GM18907 (cell line): Measurements from ENCODE around the gene MEX3B.
"Not testable (repeated sequence)": the region's sequence is repeated elsewhere in the genome, so short reads cannot be mapped to it uniquely, and the experiment has no call there.

Experiments used
- ATAC-seq: cut with Tn5 transposase; IDR thresholded peaks from one replicate; pipeline ENCODE4 v1.9.1; 2021; ENCODE audit warnings: mild to moderate bottlenecking, moderate library complexity; ENCODE audit not compliant: unreplicated experiment

The MEX3B gene

DNA sequence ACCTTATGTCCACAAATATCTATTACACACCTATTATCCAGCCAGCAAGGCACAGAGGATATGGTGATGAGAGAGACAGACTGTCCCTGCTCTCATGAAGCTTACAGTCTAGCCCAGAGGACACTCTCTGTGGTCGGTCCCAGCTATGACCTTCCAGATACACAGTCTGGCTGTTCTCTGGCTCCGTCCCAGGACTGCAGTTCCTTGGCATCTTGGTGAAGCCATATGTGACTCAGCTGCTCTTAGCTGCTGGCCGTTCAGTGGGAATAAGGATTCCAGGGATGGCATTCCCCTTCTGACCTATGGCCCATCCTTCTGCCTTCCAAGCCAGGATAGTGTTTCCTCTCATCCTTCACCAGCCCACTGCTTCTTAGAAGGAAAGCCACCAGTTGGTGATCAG, 30.8 kb downstream of the MEX3B start:
- no peak for ATAC-seq

GRCh38 chr15:82012908-82013307, 32.9 kb downstream of the MEX3B start:
- no peak for ATAC-seq

DNA sequence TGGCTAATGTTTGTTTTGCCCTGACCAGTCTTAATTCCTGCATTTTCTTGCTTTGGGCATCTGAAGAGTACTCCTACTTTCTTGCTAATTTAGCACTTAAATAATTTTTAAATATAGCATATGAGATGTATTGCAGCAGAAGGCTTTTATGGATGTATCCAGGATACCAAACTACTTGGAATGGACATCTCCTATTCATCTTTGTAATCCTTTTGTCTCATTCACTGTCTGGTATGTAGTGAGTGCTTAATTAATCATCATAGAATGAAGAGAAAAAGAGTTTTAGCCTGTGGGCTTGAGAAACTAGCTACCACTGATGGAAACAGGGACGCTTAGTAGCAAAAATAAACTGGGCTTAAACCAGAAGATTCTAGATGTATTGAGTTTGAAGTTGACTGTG, 40.6 kb downstream of the MEX3B start:
- ATAC-seq, result no peak

- no peak for ATAC-seq
Observed at GRCh38 chr15:82003916-82004315, 41.9 kb downstream of the MEX3B start.

DNA sequence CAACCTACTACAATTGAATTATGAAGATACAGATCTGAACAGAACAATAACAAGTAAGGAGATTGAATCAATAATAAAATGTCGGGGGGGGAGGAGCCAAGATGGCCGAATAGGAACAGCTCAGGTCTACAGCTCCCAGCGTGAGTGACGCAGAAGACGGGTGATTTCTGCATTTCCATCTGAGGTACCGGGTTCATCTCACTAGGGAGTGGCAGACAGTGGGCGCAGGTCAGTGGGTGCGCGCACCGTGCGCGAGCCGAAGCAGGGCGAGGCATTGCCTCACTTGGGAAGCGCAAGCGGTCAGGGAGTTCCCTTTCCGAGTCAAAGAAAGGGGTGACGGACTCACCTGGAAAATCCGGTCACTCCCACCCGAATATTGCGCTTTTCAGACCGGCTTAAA, 50.7 kb downstream of the MEX3B start:
- not testable (repeated sequence) for ATAC-seq

GRCh38 chr15:81992523-81992922, 53.3 kb downstream of the MEX3B start:
- no peak for ATAC-seq
